CD1c-positive myeloid dendritic cell (primary cell): ENCODE measurements around the gene PADI2.

ENCODE experiments used
- DNase-seq: peaks from one replicate; pipeline ENCODE4 v3.0.0-alpha.2; 2016; ENCODE audit errors: extremely low spot score

PADI2 gene

GRCh38 chr1:17018849-17019248 lies 100.4 kb downstream of the PADI2 start:
- no peak for DNase-seq

- DNase-seq: no peak
Observed at GRCh38 chr1:17017435-17017834, 101.8 kb downstream of the PADI2 start.
